Activated T-helper 2 cell treated with anti-CD3 and anti-CD28 coated beads, Interferon-gamma antibody, Interleukin-2, Interleukin-4, amounts not matched to agents 10 μg/mL and 5 μg/mL and 100 μg/mL, durations not matched to agents 14 hours and 24 hours and 36 hours (primary cell): ENCODE measurements around the gene ARHGAP23. TPM values are rescaled to one million over a fixed set of nuclear protein-coding genes. Genes with fewer than 3 reads are reported as not detected.

Source experiments
- DNase-seq: peaks from one replicate; pipeline ENCODE4 v3.0.0; 2021; ENCODE audit warnings: low spot score
- H3K27ac Mint-ChIP-seq: one replicate; pipeline ENCODE4 v1.8.0; 2021; ENCODE audit warnings: mixed read lengths
- H3K27me3 Mint-ChIP-seq: one replicate; pipeline ENCODE4 v1.8.0; 2021; ENCODE audit warnings: low read depth, mixed read lengths
- H3K36me3 Mint-ChIP-seq: one replicate; pipeline ENCODE4 v1.8.0; 2021; ENCODE audit warnings: low read depth, mixed read lengths
- H3K4me1 Mint-ChIP-seq: one replicate; pipeline ENCODE4 v1.8.0; 2021; ENCODE audit warnings: low read depth, mixed read lengths
- H3K4me3 Mint-ChIP-seq: one replicate; pipeline ENCODE4 v1.8.0; 2021; ENCODE audit warnings: low read depth, mild to moderate bottlenecking, moderate library complexity, mixed read lengths
- H3K9me3 Mint-ChIP-seq: one replicate; pipeline ENCODE4 v1.8.0; 2021; ENCODE audit warnings: mixed read lengths
- intact Hi-C: fragments of 100-400 bp; cut with micrococcal nuclease; formaldehyde crosslinking; loops from one replicate; pipeline ENCODE4 v1.15.1; 2023
- total RNA-seq: library from RNA; stranded (reverse); gene quantifications from 2 replicates; pipeline ENCODE4 v1.2.3, GENCODE V29; 2022

The ARHGAP23 gene, protein sequence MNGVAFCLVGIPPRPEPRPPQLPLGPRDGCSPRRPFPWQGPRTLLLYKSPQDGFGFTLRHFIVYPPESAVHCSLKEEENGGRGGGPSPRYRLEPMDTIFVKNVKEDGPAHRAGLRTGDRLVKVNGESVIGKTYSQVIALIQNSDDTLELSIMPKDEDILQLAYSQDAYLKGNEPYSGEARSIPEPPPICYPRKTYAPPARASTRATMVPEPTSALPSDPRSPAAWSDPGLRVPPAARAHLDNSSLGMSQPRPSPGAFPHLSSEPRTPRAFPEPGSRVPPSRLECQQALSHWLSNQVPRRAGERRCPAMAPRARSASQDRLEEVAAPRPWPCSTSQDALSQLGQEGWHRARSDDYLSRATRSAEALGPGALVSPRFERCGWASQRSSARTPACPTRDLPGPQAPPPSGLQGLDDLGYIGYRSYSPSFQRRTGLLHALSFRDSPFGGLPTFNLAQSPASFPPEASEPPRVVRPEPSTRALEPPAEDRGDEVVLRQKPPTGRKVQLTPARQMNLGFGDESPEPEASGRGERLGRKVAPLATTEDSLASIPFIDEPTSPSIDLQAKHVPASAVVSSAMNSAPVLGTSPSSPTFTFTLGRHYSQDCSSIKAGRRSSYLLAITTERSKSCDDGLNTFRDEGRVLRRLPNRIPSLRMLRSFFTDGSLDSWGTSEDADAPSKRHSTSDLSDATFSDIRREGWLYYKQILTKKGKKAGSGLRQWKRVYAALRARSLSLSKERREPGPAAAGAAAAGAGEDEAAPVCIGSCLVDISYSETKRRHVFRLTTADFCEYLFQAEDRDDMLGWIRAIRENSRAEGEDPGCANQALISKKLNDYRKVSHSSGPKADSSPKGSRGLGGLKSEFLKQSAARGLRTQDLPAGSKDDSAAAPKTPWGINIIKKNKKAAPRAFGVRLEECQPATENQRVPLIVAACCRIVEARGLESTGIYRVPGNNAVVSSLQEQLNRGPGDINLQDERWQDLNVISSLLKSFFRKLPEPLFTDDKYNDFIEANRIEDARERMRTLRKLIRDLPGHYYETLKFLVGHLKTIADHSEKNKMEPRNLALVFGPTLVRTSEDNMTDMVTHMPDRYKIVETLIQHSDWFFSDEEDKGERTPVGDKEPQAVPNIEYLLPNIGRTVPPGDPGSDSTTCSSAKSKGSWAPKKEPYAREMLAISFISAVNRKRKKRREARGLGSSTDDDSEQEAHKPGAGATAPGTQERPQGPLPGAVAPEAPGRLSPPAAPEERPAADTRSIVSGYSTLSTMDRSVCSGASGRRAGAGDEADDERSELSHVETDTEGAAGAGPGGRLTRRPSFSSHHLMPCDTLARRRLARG (N-terminal part only)
- 0.32 and 1.2 TPM in 2 replicates for total RNA-seq

DNA sequence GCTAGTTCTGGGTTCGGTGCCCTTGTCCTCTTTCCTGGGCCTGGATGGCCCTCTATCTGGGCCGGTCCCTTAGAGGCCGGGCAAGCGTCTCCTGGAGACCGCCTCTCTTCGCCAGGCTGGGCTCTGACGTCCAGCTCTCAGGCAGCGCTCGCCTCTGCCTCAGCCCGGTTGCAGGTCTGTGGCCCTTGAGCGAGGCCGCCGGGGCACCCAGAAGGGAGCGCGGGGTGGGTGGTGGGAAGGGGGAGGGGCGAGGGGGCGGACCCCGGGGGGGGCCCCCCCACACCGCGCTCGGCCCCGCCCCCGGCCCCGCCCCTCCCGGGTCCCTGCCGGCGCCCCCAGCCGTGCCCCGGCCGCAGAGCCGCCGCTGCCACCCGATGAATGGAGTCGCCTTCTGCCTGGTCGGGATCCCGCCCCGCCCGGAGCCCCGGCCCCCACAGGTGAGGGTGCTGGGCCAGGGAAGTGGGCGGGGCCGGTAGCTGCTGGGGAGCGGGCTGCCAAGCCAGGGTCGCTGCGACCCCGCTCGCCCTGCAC lies at the start of gene ARHGAP23:
Gene ARHGAP23 (plus strand): TSS at position 353 of the 531 bp plus-strand sequence. CDS start 22 bp downstream, at position 375.
- Mint-ChIP-seq H3K4me1 (peaks cover 5% of the 10 kb centered on the region), H3K27ac (no peak within 1 kb of the TSS), H3K9me3 (no peaks in the 10 kb centered on the region), H3K27me3 (peaks cover 33% of the 10 kb centered on the region), H3K36me3 (no peaks in the 10 kb centered on the region), H3K4me3 (peak within 1 kb of the TSS; percentile 80)
- intact Hi-C loops = loop anchor here (10.0 kb wide), 1 partner anchor 237 kb away; no protein-coding TSS in a partner anchor
- no peak for DNase-seq

- Mint-ChIP-seq H3K9me3 (peaks cover 3% of the 10 kb centered on the region), H3K27me3 (no peaks in the 10 kb centered on the region), H3K4me3 (no peak overlapping the region), H3K4me1 (peaks cover under 1% of the 10 kb centered on the region), H3K27ac (no peak overlapping the region), H3K36me3 (peaks cover 31% of the 10 kb centered on the region)
- intact Hi-C loops = no loop called here
- DNase-seq = no peak
These were observed 48.8 kb upstream of the ARHGAP23 start for GRCh38 chr17:38379448-38379847.

DNA sequence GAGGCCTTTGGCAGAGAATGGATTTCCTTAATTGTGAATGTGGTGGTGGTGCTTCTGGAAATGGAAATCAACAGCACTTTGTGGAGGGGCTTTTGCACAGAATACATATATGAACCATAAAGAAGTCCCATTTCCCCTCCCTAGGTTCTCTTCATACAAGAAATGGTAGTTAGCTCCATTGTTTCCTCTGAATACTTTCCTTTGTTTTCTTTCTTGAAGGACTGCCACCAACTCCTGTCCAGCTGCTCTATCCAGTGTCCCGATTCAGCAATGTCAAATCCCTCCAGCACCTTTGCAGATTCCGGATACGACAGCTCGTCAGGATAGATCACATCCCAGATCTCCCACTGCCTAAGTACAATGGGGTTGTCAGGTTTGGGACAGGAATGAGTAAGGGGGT lies 33.2 kb upstream of the ARHGAP23 start:
- intact Hi-C loops = no loop called here
- H3K36me3 Mint-ChIP-seq = peaks cover 31% of the 10 kb centered on the region

DNA sequence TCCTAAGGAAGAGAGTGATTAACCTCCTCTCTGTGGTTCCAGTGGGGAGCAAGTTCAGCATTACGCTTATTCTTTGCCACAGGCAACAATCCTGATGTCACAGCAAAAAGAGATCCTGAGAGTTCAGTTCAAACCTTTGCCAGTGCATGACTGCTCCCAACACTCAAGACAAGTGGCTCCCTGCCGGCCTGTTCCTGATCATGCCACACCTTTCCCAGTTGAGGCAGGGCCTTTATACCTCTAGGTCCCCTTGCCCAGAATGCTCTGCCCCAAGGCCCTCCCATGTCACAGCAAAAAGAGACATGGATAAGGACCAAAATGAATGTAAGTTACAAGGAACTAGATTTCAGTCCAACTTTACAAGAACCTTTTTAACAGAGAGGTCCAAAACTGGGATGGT lies 31.0 kb upstream of the ARHGAP23 start:
- no peak overlapping the region for H3K4me3 Mint-ChIP-seq

More for the DNA sequence above, 33.2 kb upstream of the ARHGAP23 start:
- Mint-ChIP-seq H3K9me3 (no peaks in the 10 kb centered on the region), H3K27ac (no peak overlapping the region), H3K4me3 (no peak overlapping the region), H3K4me1 (no peaks in the 10 kb centered on the region), H3K27me3 (no peaks in the 10 kb centered on the region)
- no peak for DNase-seq

DNA sequence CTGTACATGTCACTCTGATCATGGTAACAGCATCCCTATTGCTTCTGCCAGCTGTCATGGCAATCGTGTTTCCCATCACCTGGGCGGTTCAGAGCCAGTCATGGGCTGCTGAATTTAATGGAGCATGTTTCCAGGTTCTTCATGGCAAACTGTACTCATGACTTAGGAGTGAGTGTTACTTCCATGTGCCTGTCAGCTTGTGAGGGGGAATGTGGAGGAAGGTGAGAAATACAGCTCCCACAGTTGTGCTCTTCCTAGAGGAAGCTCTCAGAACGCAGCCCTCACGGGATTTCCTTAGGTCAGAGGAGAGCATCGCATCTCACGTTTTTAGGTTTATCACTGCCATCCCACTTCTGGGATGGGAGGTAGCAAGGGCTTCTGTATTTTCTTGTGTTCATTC lies 28.0 kb upstream of the ARHGAP23 start:
- H3K36me3 Mint-ChIP-seq = peaks cover 36% of the 10 kb centered on the region
- no peaks in the 10 kb centered on the region for H3K9me3 Mint-ChIP-seq
- H3K4me3 Mint-ChIP-seq = no peak overlapping the region
- no peak for DNase-seq
- intact Hi-C loops = no loop called here
- no peak overlapping the region for H3K27ac Mint-ChIP-seq
- H3K4me1 Mint-ChIP-seq = no peaks in the 10 kb centered on the region
- no peaks in the 10 kb centered on the region for H3K27me3 Mint-ChIP-seq

More for the DNA sequence above, 31.0 kb upstream of the ARHGAP23 start:
- no peaks in the 10 kb centered on the region for H3K9me3 Mint-ChIP-seq
- no peak for DNase-seq
- H3K27ac Mint-ChIP-seq = no peak overlapping the region
- H3K36me3 Mint-ChIP-seq = peaks cover 38% of the 10 kb centered on the region
- no peaks in the 10 kb centered on the region for H3K27me3 Mint-ChIP-seq
- intact Hi-C loops = no loop called here
- no peaks in the 10 kb centered on the region for H3K4me1 Mint-ChIP-seq

GRCh38 chr17:38401459-38401858 lies 26.8 kb upstream of the ARHGAP23 start:
- H3K27ac Mint-ChIP-seq = no peak overlapping the region
- DNase-seq = no peak
- peaks cover 27% of the 10 kb centered on the region for H3K36me3 Mint-ChIP-seq
- intact Hi-C loops = no loop called here
- H3K27me3 Mint-ChIP-seq = no peaks in the 10 kb centered on the region
- no peak overlapping the region for H3K4me3 Mint-ChIP-seq
- H3K4me1 Mint-ChIP-seq = no peaks in the 10 kb centered on the region
- no peaks in the 10 kb centered on the region for H3K9me3 Mint-ChIP-seq

DNA sequence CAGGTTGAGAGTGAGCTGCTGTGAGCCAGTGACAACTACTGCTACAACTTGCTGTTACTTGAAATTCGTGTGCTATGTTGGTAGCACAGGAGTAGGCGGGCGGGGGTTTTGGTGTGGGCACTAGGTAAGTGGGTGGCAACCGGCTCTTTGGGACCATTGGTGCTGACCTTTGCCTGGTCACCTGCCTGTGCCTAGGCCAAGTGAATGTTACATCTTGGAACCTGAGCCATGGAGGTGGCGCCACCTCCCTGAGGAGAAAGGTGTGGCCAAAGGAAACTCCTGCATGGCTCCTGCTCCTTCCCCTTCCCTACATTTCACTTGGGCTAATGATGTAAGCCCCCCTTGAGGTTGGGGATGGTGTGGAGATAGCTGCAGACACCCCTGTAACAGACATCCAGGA lies 25.4 kb upstream of the ARHGAP23 start:
- intact Hi-C loops = no loop called here
- Mint-ChIP-seq H3K4me1 (no peaks in the 10 kb centered on the region), H3K27me3 (no peaks in the 10 kb centered on the region), H3K9me3 (no peaks in the 10 kb centered on the region), H3K27ac (no peak overlapping the region), H3K36me3 (peaks cover 18% of the 10 kb centered on the region), H3K4me3 (no peak overlapping the region)
- DNase-seq = no peak

DNA sequence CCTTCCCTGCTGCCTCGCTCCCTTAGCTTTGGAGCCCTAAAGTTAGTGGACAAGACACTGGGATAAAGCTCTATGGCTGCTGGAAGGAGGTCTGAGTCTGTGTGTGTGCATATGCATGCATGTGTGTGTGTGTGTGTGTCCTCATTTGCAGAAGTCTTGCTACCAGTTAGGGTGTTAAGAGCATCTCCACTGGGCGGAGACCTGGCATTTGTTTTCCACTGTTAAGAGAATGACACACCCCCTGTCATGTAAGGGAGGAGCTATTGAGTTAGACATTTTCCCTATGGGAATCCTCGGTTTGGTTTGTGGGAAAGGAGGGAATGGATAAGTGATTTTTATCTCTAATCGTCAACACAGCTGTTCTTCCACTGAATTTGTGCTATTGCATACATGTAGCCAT lies 24.8 kb upstream of the ARHGAP23 start:
- H3K27ac Mint-ChIP-seq = no peak overlapping the region
- H3K4me3 Mint-ChIP-seq = no peak overlapping the region
- H3K4me1 Mint-ChIP-seq = no peaks in the 10 kb centered on the region
- peaks cover 18% of the 10 kb centered on the region for H3K36me3 Mint-ChIP-seq
- no peaks in the 10 kb centered on the region for H3K9me3 Mint-ChIP-seq
- intact Hi-C loops = no loop called here
- DNase-seq = no peak
- no peaks in the 10 kb centered on the region for H3K27me3 Mint-ChIP-seq

GRCh38 chr17:38404174-38404943 lies 23.9 kb upstream of the ARHGAP23 start:
- H3K4me1 Mint-ChIP-seq = no peaks in the 10 kb centered on the region
- intact Hi-C loops = no loop called here
- no peak overlapping the region for H3K4me3 Mint-ChIP-seq
- H3K27me3 Mint-ChIP-seq = no peaks in the 10 kb centered on the region
- no peak overlapping the region for H3K27ac Mint-ChIP-seq
- no peak for DNase-seq
- peaks cover 15% of the 10 kb centered on the region for H3K36me3 Mint-ChIP-seq
- no peaks in the 10 kb centered on the region for H3K9me3 Mint-ChIP-seq

- Mint-ChIP-seq H3K4me1 (no peaks in the 10 kb centered on the region), H3K9me3 (no peaks in the 10 kb centered on the region), H3K36me3 (peaks cover 4% of the 10 kb centered on the region), H3K27ac (no peak overlapping the region), H3K27me3 (peaks cover 5% of the 10 kb centered on the region), H3K4me3 (no peak overlapping the region)
- intact Hi-C loops = no loop called here
- no peak for DNase-seq
These were observed 22.6 kb upstream of the ARHGAP23 start for GRCh38 chr17:38405654-38406053.

- no peaks in the 10 kb centered on the region for H3K9me3 Mint-ChIP-seq
- no peaks in the 10 kb centered on the region for H3K36me3 Mint-ChIP-seq
- H3K27ac Mint-ChIP-seq = no peak overlapping the region
- no peak for DNase-seq
- intact Hi-C loops = no loop called here
- H3K4me3 Mint-ChIP-seq = no peak overlapping the region
- H3K4me1 Mint-ChIP-seq = peaks cover 4% of the 10 kb centered on the region
- peaks cover 7% of the 10 kb centered on the region for H3K27me3 Mint-ChIP-seq
These were observed 18.1 kb upstream of the ARHGAP23 start for GRCh38 chr17:38410201-38410600.
